Inflammatory macrophage (primary cell): ENCODE data around the gene ATXN10.

Experiments
- DNase-seq, 2 donors: peaks; one replicate each; pipeline ENCODE4 v3.0.0-alpha.2; 2020 to 2022

ATXN10 gene

GRCh38 chr22:45758603-45759002 lies 87.0 kb downstream of the ATXN10 start:
- DNase-seq = no peak

DNA sequence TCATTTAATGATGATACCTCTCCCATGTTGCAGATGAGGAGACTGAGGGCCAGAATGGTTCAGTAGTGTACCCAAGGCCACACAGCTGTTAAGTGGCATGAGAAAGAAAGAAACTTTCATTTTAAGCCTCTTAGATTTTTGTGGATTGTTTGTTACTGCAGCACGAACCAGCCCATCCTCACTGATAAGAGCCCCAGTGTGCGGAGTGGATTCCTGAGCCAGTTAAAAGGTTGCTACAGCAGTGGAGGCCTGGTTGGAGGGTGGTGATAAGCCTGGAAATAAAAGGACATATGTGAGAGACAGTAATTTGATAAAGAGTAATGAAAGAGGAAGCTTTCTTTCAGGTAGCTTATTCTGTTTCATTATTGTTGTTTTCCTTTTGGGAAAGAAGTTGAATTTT lies 89.0 kb downstream of the ATXN10 start:
- no peak for DNase-seq

- DNase-seq = no peak
Measured at GRCh38 chr22:45762545-45763235, 91.1 kb downstream of the ATXN10 start.

DNA sequence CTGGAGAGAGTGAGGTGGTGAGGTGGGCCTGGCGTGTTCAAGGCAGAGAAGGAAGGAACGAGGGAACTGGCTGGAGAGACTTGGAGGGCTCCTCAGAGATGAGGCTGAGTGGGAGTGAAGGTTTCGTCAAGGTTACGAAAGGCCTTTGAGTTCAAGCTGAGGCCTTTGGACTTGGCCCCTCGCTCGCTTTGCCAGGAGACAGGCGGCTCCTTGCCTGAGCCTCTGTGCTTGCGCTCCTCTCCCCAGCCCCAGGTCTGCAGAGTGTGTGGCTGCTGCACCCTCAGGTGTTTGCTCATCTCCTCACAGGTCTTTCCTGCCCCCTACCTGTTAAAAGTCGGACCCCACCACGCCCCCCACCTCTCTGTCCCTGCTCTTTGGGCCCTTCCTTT lies 91.6 kb downstream of the ATXN10 start:
- DNase-seq = no peak

DNA sequence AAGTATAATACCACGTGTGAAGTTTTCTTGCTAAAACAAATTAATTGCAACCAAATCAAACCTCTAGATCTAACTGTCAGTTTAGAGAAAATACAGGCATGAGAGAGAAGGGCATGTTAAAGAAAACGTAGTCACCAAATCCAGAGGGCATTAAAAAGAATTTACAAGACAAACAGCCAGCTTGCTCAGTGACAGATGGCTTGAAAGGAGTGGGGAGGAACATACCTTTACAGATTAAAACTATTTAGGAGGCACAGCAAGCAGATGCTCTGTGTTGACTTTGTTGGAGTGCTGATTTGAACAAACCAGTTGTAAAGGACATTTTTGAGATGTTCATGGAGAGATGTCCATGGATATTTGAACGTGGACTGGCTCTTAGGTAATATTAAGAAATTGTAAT lies 96.9 kb downstream of the ATXN10 start:
- DNase-seq = no peak

- no peak for DNase-seq
Measured at GRCh38 chr22:45769569-45770210, 98.1 kb downstream of the ATXN10 start.

DNA sequence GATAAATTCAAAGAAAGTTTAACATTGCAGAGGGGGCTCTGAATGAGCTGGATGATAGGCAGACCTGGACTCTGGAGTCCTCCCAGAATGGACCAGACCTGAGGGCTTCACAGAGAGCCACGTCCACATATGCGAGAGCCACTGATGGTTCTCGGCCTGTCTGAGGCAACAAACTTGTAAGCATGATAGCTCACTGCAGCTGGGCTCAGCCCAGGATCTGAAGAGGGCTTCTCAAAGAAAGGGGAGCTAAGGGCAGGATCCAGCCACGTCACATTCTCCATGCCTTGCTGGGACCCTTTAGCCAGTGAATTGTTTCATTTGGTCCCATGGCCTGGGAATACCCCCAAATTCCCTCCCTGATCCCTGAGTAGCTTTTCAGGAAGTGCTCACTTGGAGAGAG lies 98.9 kb downstream of the ATXN10 start:
- DNase-seq = no peak

GRCh38 chr22:45771057-45771456 lies 99.4 kb downstream of the ATXN10 start:
- no peak for DNase-seq

- DNase-seq = no peak
Measured at GRCh38 chr22:45771711-45772110, 100.1 kb downstream of the ATXN10 start.

DNA sequence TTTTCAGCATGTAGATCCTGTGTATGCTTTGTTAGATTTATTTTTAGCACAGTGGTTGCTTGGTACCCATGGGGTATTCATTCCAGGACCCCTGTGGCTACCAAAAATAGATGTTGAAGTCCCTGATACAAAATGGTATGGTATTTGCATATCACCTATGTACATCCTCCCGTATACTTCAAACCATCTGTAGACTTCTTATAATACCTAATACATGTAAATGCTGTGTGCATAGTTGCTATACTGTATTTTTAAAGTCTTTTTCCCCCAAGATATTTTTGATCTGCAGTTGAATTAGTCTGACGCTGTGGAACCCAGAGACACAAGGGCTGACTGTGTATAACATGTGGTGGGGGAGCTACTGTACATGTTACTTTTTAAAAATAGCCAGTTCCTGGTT lies 101.1 kb downstream of the ATXN10 start:
- DNase-seq = no peak

DNA sequence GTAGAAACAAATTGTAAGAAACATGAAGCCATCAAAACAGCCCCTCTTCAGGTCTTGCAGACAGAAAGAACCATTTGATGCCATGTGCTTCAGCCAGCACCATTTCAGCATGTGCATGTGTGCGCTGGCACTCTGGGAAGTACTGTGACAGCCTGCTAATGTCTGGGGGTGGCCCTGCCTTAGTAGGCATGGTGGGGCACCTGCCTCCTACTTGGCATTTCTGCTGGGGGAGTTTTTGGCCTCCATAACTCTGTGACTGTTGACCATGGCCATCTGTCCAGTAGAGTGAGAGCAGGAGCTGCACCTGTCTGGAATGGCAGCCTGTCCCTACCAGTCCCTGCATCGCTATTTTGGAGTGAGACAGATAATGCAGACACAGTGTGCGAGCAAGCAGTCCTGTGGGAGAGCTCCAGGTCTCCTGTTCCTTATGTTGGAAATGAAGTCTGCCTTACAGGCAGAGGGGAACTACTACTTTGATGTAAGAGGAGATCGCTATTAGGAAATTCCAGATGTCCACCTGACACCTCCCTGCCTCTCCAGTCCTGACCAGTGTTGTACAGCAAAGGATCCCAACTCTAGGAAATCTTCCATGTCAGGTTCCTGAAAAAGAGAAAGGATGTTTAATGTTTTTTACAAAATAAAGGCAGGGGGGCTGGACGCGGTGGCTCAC lies 102.5 kb downstream of the ATXN10 start:
- no peak for DNase-seq

- DNase-seq = no peak
Measured at GRCh38 chr22:45775062-45775461, 103.4 kb downstream of the ATXN10 start.

GRCh38 chr22:45775569-45776312 lies 104.1 kb downstream of the ATXN10 start:
- no peak for DNase-seq

DNA sequence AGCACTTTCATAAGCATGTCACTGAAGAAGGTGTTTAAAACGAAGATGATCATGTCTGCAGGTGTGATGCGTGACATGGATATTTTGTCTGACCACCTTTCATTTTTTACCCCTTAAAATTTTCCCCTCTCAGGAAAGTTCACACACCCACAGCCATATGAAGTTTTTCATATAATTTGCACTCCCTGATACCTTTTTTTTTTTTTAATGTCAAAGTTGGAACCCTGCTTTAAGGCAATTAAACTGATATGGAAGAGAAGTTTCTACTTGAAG lies 104.6 kb downstream of the ATXN10 start:
- no peak for DNase-seq

DNA sequence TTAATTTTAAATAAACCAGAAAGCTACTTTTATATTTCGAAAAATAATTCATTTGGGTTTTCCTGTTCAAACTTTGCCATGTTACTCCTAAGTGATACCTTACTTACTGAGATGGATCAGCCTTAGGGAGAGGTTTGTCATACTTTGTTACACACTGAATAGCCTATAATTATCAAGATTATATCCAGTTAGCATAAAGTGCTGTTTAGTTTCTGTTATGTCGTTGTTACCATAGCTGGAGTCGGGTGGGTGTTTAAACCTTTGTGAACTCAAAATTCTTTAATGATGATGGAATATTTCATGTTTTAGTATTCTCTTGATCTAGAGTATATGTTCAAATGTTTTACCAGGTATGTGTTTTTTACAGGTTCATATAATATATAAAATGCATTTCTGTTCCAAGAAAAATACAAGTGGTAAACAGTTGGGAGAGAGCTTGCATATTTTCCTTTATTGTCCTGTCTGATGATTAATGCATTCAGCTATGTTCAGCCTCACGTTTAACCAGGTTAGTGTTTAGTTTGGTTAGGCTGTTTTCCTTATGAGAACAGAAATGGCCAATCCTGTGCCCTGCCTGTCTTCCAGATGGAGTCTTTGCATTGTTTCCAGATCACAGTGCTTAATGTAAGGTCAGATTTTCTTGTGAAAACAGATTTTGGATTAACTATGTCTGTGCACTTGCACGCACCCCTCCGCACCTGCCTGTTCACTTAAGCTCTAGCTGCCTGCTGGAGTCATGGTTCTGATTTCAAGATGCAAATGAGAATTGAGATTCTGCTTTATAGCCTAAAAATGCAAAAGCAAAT lies 105.6 kb downstream of the ATXN10 start:
- no peak for DNase-seq

DNA sequence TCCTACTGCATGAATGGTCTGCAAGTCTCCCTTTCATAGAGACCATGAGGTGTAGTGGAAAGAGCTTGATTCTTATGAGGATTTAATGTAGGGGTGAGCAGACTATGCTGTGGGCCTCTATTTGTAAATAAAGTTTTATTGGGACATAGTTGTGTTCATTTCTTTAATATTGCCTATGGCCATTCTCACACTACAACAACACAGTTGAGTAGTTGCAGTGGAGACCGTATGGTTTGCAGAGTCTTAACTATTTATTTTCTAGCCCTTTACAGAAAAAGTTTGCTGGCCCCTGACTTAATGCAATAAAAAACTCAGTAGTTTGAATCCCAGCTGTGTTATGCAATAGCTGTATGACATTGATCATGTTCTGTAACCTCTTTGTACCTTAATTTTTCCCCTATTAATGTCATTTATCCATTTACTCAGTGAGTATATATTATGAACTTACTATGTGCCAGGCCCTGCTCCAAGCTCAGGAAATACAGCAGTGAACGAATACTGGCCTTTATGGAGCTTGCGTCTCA lies 106.3 kb downstream of the ATXN10 start:
- DNase-seq = no peak

DNA sequence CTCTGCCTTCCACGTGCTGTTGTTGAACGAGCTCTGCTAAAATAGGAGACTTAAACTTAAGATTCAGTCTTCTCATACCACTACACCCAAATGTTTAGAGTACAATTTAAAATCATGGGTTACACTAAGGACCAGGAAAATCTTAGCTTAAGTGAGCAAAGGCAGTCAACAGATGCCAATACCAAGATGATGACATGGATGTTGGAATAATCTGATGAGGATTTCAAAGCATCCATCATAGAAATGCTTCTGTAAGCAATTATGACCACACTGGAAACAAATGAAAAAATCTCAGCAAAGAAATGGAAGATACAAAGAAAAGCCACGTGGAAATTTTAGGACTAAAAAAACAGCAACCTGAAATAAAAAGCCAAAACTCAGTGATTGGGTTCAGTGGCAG lies 109.8 kb downstream of the ATXN10 start:
- no peak for DNase-seq

- DNase-seq = no peak
Measured at GRCh38 chr22:45781966-45782365, 110.3 kb downstream of the ATXN10 start.

DNA sequence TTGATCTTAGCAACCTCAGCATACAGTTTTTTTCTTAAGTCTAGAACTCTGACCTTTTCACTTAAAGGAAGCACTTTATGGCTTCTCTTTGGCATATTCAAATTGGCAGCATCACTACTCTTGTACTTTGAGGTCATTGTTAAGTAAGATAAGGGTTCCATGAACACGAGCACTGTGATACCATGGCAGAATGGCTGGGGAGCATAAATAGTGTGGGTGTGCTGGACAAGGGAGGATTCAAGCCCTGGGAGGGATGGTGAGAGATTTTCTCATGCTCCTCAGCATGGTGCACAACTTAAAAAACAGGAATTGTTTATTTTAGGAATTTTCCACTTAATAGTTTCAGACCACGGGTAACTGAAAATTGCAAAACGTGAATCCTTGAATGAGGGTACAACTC lies 111.4 kb downstream of the ATXN10 start:
- no peak for DNase-seq

GRCh38 chr22:45783690-45784089 lies 112.1 kb downstream of the ATXN10 start:
- no peak for DNase-seq

GRCh38 chr22:45784357-45785277 lies 113.0 kb downstream of the ATXN10 start:
- no peak for DNase-seq
